Stimulated activated CD4-positive, alpha-beta T cell treated with anti-CD3 and anti-CD28 coated beads, Interleukin-2, amount 100 ng/mL, for 24 hours (primary cell): ENCODE data around the gene POLDIP2.

Source experiments
- DNase-seq, 2 donors: peaks; one replicate each; pipeline ENCODE4 v3.0.0-alpha.2; 2020

POLDIP2 gene

DNA sequence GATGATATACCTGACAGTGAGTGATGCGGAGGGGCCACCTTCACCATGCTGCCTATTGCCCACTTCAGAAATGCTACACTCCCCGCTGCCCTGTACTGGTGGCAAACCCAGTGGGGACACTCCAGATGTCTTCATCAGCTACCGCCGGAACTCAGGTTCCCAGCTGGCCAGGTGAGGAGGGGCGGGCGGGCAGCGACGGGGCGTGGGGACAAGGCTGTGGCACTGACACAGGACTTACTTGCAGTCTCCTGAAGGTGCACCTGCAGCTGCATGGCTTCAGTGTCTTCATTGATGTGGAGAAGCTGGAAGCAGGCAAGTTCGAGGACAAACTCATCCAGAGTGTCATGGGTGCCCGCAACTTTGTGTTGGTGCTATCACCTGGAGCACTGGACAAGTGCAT is 30.8 kb upstream of the POLDIP2 start:
- no peak for DNase-seq

DNA sequence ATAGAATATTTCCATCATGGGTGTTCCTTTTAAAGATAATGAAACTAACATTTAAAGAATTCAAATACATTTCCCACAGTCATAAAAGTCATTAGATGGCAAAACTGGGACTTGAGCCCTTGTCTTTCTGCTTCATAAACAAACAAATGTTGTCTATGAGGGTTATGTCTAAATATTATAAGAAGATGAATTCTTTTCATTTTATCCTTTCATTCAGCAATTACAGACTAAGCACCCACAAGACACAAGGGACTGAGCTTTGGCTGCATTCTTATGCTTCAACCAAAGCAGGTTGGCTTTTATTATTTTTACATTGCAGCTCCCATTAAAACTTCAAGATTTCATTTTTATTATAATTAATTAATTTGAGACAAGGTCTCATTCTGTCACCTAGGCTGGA is 29.1 kb upstream of the POLDIP2 start:
- DNase-seq, result no peak

DNA sequence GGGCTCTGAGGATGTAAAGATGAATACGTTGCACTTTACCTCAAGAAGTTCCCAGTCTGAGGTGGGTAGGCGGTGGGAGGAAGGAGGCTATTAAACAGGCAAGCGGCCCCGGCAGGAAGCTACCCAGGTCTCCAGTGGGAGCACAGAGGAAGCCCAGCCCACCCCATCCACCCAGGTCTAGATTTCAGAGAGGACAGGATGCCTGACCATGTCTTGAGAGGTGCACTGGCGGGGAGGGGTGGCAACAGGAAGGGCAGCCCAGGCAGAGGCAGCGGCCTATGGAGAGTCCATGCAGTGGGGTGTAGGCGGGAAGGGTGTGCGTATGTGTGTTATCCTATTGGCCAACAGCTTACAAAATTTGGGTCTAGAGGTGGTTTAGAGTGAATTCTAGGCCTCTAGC is 28.1 kb upstream of the POLDIP2 start:
- DNase-seq, result peak in 1 of 2 donors; percentile 32

DNA sequence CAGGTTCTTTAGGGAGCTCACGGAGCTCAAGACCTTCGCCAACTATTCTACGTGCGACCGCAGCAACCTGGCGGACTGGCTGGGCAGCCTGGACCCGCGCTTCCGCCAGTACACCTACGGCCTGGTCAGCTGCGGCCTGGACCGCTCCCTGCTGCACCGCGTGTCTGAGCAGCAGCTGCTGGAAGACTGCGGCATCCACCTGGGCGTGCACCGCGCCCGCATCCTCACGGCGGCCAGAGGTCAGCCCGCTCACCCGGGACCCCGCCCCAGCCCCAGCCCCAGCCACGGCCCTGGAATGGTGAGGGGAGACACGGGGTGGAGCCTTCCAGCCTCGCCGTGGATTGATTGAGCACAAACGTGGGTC is 27.7 kb upstream of the POLDIP2 start:
- peak in 1 of 2 donors; percentile 27 for DNase-seq

DNA sequence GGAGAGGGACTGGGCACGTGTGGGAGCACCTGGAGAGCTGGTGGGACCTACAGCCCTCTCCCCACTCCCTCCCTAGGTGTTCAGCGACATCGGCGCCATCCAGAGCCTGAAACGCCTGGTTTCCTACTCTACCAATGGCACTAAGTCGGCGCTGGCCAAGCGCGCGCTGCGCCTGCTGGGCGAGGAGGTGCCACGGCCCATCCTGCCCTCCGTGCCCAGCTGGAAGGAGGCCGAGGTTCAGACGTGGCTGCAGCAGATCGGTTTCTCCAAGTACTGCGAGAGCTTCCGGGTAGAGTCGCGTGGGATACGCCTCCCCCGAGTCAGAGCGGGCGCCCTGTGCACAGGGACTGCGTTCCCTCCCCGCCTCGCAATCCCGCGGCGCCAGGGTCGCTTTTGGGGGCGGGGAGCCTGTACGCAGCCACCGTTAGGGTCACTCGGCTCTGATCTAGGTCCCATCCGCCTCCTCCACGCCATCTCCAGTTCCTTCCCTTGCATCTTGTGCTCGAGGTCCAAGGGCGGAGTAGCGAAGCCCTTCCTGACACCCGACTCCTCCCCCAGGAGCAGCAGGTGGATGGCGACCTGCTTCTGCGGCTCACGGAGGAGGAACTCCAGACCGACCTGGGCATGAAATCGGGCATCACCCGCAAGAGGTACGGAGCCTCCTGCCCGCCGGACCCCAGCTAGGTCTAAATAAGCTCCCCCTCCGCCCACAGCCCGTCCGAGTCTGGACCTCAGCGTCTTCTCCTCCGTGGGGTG is 27.1 kb upstream of the POLDIP2 start:
- DNase-seq, result peak; percentile 65 to 74

DNA sequence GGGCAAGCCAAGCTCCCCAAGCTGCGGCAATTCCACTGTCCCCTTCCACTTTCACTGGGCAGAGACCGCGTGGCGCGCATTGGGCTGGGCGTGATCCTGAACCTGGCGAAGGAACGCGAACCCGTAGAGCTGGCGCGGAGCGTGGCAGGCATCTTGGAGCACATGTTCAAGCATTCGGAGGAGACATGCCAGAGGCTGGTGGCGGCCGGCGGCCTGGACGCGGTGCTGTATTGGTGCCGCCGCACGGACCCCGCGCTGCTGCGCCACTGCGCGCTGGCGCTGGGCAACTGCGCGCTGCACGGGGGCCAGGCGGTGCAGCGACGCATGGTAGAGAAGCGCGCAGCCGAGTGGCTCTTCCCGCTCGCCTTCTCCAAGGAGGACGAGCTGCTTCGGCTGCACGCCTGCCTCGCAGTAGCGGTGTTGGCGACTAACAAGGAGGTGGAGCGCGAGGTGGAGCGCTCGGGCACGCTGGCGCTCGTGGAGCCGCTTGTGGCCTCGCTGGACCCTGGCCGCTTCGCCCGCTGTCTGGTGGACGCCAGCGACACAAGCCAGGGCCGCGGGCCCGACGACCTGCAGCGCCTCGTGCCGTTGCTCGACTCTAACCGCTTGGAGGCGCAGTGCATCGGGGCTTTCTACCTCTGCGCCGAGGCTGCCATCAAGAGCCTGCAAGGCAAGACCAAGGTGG is 24.0 kb upstream of the POLDIP2 start:
- DNase-seq, result peak in 1 of 2 donors; percentile 49

DNA sequence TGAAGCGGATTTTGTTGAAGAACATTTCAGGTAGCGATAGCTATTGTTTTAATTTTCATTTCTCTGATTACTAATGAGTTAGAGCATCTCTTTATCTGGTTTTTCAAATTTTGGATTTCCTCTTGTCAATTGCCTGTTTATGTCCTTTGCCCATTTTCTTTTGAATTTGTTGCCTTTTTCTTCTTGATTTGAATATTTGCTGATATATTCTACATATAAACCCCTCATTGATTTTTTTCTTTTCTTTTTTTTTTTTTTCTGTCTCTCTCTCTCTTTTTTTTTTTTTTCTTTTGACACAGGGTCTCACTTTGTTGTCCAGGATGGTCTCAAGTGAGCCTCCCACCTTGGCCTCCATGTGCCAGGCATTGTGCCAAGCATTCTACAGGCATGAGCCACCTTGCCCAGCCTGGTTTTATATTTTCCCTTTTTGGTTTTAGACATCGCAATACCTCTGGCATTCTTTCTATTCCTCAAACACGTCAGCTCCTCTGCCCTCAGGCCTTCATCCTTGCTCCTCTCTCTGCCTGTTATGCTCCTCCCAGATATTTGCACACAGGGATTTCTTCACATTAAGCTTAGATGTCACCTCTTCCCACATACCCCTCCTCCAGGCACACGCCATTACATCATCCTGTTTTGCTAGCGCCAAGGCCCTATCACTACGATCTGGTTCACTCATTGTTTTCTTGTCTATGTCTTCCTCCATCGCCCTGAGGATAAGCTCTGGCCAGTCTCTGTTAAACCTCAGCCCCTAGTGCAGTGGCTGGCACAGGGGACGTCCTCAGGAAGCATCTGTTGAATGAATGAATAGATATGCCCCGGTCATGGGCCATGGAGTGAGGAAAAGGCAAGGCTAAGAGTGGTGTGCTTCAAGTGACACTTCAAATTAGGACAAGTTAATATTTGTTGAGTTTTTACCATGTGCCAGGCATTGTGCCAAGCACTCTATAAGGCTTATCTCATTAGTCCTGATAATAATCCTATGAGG is 22.8 kb upstream of the POLDIP2 start:
- no peak for DNase-seq

DNA sequence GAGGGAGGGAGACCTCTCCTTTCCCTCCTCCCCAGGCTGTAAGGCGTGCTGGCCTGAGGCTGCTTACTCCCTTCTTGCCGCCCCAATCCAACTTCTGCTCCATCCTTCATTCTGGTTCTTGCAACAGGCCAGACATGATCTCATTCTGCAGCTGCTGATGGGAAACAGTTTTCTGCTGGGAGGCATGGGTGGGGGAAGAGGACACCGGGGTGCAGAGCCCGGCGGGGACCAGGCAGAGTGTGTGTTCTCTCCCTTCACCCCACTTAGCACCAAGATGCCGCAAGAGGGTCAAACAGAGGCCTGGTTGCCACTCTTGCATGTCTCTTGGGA is 15.6 kb upstream of the POLDIP2 start:
- DNase-seq, result no peak

DNA sequence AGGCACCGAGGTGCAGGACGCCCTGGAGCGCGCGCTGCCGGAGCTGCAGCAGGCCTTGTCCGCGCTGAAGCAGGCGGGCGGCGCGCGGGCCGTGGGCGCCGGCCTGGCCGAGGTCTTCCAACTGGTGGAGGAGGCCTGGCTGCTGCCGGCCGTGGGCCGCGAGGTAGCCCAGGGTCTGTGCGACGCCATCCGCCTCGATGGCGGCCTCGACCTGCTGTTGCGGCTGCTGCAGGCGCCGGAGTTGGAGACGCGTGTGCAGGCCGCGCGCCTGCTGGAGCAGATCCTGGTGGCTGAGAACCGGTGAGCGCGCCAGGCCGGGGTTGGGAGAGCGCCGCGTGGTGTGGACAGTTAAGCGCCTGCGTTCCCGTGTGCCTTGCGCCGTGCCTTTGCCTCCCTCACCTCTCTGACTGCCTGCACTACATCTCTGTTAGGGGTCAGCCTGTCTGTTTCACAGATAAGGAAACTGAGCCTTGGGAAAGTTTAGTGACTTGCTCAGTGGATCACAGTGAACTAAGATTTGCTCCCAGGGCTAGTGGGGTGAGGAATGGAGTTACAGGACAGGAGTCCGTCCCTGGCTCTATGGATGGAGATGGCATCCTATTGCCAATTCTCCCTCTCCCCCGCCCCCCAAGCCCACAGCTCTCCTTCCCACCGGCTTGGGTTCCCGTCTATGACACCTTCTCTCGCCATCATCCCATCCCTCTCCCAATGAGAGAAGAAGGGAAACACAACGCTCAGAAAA is 15.0 kb upstream of the POLDIP2 start:
- DNase-seq, result peak; percentile 41 to 54

DNA sequence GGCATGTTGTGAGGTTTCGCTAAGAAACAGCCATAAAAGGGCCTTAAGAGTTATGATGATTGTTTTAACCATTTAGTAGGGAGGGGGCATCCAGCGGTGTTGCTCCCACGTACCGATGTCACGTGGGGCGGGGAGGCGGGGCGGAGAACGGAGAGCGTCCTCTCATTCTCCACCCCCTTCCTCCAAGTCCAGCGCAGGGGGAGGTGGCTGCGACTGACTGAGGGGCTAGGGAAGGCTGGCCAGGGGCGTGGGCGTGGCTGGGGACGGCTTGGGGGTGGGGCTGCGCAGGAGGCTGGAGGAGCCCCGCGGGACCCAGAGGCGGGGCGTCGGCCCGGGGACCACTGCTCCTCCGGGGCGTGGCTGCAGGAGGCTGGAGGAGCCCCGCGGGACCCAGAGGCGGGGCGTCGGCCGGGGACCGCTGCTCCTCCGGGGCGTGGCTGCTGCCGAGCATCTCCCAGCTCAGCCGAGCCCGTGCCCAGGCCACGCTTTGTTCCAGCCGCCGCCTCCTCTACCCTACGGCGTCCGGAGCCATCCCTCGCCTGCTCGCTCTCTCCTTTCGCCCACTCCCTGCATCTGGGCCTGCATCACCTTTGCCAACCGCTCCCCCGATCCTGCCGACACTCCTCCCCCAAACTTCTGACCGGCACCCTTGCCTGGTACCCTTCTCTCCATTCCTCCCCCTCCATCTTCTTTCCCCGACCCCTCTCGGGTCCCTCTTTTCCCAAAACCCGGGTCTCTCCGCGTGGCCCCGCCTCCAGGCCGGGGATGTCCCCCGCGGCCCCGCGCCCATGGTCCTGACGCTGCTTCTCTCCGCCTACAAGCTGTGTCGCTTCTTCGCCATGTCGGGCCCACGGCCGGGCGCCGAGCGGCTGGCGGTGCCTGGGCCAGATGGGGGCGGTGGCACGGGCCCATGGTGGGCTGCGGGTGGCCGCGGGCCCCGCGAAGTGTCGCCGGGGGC is 14.2 kb upstream of the POLDIP2 start, which contains the start of gene SARM1:
Gene SARM1 (plus strand): TSS at position 450 of the 958 bp plus-strand sequence. CDS start 339 bp downstream, at position 789.
- peak; percentile 88 to 91 for DNase-seq

DNA sequence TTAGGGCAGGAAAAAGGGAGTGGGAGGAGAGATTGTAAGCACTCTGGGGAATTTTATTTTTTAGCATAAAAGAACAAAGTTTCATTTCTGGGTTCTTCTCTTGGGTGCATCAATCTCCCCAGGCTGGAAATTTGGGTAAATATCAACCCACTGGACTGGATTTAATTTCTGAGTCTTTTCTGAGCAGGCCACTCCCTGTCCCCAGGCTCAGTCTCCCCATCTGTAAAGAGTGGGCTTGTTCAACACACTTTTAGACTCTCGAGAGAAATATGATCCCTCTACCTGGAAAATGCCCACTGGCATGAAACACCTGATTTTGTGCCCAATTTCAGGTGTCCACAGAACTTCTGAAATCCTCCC is 13.4 kb upstream of the POLDIP2 start:
- no peak for DNase-seq

DNA sequence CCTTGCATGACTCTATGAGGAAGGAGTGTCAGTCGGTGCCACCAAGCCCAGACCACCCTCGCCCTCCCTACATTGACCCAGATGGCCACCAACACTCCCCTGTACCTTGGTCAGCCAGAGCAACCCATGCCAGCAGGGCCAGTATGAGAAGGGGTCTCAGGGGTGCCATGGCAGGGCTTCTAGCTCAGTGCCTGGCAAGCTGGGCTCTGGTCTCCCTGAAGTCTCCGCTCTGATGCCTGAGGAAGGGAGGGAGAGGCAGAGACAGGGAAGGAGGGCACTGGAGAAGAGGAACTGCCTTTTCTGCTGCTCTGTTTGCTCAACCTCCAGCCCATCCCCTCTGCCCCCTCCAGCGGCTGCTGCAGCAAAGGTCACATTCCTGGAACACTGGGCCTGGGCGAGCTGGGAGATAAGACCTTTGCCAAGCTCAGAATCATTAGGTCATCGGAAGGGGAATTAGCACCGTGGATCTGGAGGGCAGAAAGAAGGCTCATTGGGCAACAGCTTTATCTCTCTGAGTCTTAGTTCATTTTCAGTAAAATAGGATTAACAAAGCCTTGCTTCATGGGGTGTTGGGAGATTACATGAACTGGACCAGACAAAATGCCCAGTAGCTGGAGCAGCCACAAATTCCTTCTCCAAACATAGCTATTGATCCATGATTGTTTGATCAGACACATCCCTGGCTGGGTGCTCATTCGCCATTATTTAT is 12.9 kb upstream of the POLDIP2 start, which contains the start of gene VTN:
Gene VTN (minus strand): TSS at position 273 of the 709 bp plus-strand sequence. CDS start 104 bp downstream, at position 169.
- DNase-seq, result no peak

DNA sequence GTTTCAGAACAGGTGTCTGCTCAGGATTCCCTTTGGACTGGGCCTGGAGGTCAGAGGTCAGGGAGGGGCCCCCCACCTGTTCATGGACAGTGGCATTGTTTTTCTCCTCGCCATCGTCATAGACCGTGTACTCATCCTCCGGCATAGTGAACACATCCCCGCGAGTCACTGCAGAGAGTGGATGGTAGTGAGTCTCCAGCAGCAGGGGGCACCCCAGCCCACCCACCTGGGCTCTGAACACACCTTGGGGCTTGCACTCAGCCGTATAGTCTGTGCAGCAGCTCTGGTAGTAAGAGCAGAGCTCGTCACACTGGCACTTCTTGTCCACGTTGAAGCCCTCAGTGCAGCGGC is 12.3 kb upstream of the POLDIP2 start:
- no peak for DNase-seq

DNA sequence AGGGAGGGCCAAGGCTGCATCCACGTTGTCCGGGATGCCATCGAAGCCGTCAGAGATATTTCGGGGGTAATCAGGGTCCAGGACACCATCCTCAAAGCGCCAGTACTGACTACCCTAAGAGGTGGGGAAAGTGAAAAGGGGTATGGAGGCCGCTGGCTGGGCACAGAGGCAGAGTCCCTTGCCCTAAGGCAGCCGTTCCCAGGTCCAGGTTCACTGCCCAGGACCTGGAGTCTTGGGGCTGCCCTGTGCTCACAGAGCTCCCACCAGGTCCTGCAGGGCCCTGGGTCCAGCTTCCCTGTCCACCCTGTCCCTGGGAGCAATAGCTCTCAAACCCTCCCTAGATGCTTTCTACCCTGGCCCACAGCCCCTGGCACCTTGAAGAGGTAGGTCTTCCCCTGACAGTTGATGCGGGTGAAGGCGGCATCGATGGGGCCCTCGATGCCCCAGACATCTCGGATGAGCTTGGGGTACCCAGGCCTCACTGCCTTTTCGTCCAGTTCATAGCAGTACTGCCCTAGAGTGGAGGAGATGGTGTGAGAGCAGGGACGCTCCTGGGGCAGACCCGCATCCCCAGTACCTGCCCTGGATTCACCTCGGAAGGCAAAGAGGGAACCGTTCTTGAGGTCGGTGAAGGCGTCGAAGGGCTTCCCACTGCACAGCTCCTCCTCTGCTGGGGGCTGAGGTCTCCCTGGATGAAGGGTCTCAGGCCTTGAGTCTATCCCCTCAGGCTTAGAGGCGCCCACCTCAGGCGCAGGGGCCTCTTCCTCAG is 11.8 kb upstream of the POLDIP2 start:
- DNase-seq, result no peak

DNA sequence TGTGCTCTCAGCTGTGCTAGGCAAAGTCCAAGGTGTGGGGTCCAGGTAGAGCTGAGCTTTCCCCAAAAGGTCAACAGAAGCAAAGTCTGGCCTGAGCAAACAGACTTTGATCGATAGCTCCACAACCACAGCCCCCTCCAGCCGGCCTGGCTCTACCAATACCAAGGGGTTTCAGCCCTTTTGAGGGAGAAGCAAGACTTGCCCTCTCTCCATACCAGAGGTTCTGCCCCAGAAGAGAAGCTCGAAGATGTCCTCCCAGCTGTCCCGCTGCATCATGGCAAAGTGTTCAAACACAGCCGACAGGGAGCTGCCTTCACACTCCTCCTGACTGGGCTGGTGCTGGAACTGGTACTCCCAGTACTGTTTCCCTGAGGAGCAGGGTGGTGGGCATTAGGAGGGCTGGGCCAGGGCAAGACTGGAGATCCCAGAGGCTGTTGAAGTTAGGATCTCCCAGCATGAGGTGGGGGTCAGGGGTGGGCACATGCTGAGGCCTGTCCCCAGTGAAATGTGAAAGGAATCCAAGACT is 11.0 kb upstream of the POLDIP2 start:
- DNase-seq, result no peak

DNA sequence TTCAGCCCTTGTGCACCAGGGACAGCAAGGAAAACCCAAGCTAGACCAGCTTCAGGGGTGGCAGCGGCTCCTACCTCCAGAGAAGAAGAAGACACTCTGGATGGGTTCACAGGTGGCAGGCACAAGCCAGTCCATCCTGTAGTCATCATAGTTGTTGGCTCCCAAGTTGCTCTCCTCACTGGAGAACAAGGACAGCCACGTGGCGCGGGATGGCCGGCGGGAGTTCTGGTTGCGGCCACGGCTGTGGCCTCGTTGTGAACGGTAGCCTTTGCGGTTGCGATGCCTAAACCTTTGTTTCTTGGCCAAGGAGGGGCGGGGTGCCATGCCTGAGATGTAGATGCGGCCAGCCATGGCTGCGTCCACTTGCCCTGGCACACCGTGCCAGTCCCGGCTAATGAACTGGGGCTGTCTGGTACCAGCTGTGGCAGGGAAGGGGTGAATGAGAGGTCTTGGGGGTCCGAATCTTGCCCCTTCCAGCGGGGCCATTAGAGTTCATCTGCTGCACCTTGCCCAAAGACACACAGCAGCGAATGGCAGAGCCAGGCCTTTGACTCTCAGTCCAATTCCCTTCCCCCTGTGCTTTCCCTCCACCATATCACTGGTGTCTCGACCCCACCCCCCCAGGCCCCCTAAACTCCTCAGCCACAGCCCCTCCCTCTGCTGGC is 10.4 kb upstream of the POLDIP2 start:
- no peak for DNase-seq

DNA sequence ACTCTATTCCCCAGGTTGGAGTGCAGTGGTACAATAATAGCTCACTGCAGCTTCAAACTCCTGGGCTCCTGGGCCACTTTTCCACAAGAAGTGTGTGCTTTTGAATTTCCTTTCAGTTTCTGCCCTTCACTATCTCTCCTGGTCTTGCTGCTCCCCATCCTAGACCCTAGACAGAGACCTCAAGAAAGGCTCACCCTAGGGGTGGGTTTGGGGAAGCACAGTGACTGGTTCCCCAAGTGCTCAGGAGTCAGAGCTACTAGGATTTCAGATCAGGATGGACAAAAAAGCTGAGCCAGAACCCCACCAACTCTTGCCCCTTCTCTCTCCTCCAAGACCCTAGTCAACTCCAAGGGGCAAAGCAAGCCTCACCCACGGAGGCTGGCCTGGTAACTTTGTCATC is 9.3 kb upstream of the POLDIP2 start:
- no peak for DNase-seq

DNA sequence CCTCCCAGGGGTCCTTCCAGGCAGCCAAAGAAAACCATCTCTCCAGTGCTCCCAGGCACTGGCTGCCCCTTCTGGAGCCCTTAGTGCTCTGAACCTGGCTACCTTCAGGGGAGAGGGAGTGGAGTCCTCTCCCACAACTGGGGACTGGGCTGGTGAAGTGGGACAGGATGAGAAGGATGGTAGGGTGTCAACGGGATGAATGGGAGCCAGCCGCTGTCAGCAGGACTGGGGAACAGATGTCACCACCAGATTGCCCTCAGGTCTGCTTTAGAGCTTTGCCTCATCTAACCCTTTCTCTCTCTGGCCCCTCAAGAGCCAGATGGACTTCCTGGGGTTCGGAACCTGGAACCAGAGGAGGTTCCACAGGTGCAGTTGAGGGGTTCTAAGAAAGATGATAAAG is 8.2 kb upstream of the POLDIP2 start:
- no peak for DNase-seq
